Measurements from ENCODE around the gene CAPZA1. TPM values are rescaled to one million over a fixed set of nuclear protein-coding genes. Genes with fewer than 3 reads are reported as not detected.

The CAPZA1 gene
- total and polyA plus RNA-seq, 12 donors = 60.1 to 178 (median 94.0) TPM

DNA sequence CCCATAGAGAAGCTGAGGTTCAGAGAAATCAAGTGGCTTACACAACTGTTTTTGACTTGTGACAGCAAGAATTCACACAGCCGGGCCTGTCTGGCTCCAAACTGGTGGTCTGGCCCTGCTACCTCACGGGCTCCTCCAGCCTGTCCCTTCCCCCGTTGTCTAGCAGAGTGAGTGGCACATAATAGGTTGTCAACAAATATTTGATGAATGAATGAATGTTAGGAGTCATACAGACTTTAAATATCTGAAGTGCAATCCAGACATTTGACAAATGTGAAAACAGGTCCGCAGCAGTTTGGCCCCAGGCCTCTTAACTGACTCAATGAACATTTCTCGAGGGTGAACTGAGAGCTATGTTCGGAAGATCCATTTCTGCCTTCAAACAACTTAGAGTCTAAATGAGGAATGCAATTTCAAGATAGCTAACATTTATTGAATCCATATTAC is 88.4 kb downstream of the CAPZA1 start:
- peaks cover 23 to 30% of the 10 kb centered on the region in 2 donors for H3K4me1 ChIP-seq (replicated peaks in 1 of 2)
- peaks cover 0 to 6% of the 10 kb centered on the region in 2 donors for H3K36me3 ChIP-seq (replicated peaks in 1 of 2)
- WGBS, 4 donors = 74 to 82% (median 75%) methylated on average over 6 of the region's 6 CpGs
- H3K27ac ChIP-seq = peak overlapping the region in 1 of 5 donors; percentile 95
- TF ChIP-seq, protein P1, sequence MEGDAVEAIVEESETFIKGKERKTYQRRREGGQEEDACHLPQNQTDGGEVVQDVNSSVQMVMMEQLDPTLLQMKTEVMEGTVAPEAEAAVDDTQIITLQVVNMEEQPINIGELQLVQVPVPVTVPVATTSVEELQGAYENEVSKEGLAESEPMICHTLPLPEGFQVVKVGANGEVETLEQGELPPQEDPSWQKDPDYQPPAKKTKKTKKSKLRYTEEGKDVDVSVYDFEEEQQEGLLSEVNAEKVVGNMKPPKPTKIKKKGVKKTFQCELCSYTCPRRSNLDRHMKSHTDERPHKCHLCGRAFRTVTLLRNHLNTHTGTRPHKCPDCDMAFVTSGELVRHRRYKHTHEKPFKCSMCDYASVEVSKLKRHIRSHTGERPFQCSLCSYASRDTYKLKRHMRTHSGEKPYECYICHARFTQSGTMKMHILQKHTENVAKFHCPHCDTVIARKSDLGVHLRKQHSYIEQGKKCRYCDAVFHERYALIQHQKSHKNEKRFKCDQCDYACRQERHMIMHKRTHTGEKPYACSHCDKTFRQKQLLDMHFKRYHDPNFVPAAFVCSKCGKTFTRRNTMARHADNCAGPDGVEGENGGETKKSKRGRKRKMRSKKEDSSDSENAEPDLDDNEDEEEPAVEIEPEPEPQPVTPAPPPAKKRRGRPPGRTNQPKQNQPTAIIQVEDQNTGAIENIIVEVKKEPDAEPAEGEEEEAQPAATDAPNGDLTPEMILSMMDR (IDR thresholded peaks at IDR 0.05) = no peak
- no peak for TF ChIP-seq POLR2A (IDR thresholded peaks at IDR 0.05)
- no peaks in the 10 kb centered on the region for H3K9me3 ChIP-seq (replicated peaks in 1 of 3)
- H3K4me3 ChIP-seq = no peak overlapping the region
- H3K27me3 ChIP-seq = no peaks in the 10 kb centered on the region
- DNase-seq = peak in 1 of 7 donors; percentile 10
- intact Hi-C loops (cut with DNase I) = loop anchor here (5.0 kb wide), 5 partner anchors 36 to 321 kb away; partner anchors contain the start of genes CAPZA1 (in 1 of the 2), CTTNBP2NL (in 1 of the 2), MOV10 (in 1 of the 2) and ST7L (in 1 of the 2)

DNA sequence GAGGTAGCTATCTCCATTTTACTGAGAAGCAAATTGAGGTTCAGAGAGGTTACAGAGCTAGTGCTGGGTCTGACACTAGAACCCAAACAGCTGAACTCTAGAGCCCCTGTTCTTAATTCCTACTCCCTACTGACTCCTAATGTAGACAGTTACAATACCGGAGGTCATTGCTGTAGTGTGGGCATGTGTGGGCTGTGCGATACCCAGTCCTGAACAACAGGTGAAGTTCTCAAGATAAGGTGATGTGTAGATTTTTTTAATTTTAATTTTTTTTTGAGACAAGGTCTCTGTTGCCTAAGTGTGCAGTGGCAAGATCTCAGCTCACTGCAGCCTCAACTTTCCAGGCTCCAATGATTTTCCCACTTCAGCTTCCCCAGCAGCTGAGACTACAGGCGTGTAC is 88.9 kb downstream of the CAPZA1 start:
- DNase-seq = no peak
- no peaks in the 10 kb centered on the region for H3K9me3 ChIP-seq (replicated peaks in 1 of 3)
- no peak overlapping the region for H3K27ac ChIP-seq
- 91 to 94% (median 93%) methylated on average over 3 of the region's 3 CpGs for WGBS, 4 donors
- H3K4me3 ChIP-seq = no peak overlapping the region
- H3K36me3 ChIP-seq (replicated peaks in 1 of 2) = peaks cover 0 to 1% of the 10 kb centered on the region in 2 donors
- intact Hi-C loops (cut with DNase I) = loop anchor here (5.0 kb wide), 5 partner anchors 36 to 321 kb away; partner anchors contain the start of genes CAPZA1 (in 1 of the 2), CTTNBP2NL (in 1 of the 2), MOV10 (in 1 of the 2) and ST7L (in 1 of the 2)
- TF ChIP-seq, protein P1 (IDR thresholded peaks at IDR 0.05) = no peak
- no peak for TF ChIP-seq POLR2A (IDR thresholded peaks at IDR 0.05)
- peaks cover 22 to 28% of the 10 kb centered on the region in 2 donors for H3K4me1 ChIP-seq (replicated peaks in 1 of 2)
- no peaks in the 10 kb centered on the region for H3K27me3 ChIP-seq

DNA sequence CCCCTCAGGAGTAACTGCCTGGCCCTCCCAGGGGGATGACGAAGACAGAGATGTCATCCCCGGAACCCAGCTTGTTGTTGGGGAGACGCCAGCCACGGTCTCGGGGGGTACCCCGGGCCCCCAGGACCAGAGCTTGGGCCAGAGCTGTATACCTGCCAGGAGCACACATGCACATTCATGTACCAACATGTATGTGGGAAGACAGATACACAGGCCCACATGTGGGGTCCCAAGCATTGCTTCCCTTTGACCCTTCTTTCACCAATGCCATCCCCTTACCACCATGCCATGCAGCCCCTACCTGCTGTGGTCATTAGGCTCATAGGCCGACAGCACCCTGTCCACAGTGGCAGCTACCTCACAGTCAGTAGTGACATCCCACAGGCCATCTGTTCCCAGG is 90.5 kb downstream of the CAPZA1 start:
- no peak for DNase-seq
- Histone ChIP-seq H3K27ac (no peak overlapping the region), H3K4me1 (replicated peaks in 1 of 2) (peaks cover 20 to 27% of the 10 kb centered on the region in 2 donors), H3K36me3 (replicated peaks in 1 of 2) (no peaks in the 10 kb centered on the region), H3K9me3 (replicated peaks in 1 of 3) (no peaks in the 10 kb centered on the region), H3K4me3 (no peak overlapping the region), H3K27me3 (no peaks in the 10 kb centered on the region)
- no peak for TF ChIP-seq POLR2A (IDR thresholded peaks at IDR 0.05)
- TF ChIP-seq, protein P1 (IDR thresholded peaks at IDR 0.05) = no peak
- intact Hi-C loops (cut with DNase I) = loop anchor here in 1 of 2 donors (5.0 to 10.0 kb wide), 3 partner anchors 93 to 335 kb away; partner anchors contain the start of genes CAPZA1 and ST7L
- WGBS, 4 donors = 74 to 88% (median 81%) methylated on average over 4 to 7 of the region's 7 CpGs

DNA sequence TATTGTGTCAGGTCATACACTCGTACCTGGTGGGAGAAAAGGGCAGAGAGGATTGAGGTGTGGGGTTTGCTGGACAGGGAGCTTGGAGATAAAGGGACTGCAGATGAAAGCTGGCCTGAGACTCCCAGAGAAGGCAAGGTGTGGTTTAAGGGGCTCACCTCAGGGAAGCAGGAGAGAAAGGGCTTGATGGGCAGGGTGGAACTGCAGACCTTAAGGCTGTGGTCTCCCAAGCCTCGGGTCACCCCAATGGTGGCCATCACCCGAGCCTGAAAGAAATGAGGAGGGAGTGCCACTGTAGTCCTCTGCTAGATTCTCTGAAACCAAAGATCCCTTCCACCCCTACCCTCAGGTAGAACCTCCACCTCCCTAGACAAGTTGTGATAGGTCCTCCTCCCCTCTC is 91.0 kb downstream of the CAPZA1 start:
- no peaks in the 10 kb centered on the region for H3K9me3 ChIP-seq (replicated peaks in 1 of 3)
- WGBS, 4 donors = 78 to 90% (median 82%) methylated on average over 3 of the region's 3 CpGs
- no peaks in the 10 kb centered on the region for H3K27me3 ChIP-seq
- no peak overlapping the region for H3K27ac ChIP-seq
- no peak overlapping the region for H3K4me3 ChIP-seq
- peaks cover 18 to 24% of the 10 kb centered on the region in 2 donors for H3K4me1 ChIP-seq (replicated peaks in 1 of 2)
- intact Hi-C loops (cut with DNase I) = loop anchor here in 1 of 2 donors (5.0 to 10.0 kb wide), 3 partner anchors 93 to 334 kb away; partner anchors contain the start of genes CAPZA1 and ST7L
- DNase-seq = no peak
- H3K36me3 ChIP-seq (replicated peaks in 1 of 2) = no peaks in the 10 kb centered on the region
- TF ChIP-seq, protein P1 (IDR thresholded peaks at IDR 0.05) = no peak
- no peak for TF ChIP-seq POLR2A (IDR thresholded peaks at IDR 0.05)

Measured in adrenal gland (tissue), 12 donors.